EH (cell line): ENCODE measurements around the gene KIF26B.
"Not testable (repeated sequence)": the region's sequence is repeated elsewhere in the genome, so short reads cannot be mapped to it uniquely, and the experiment has no call there.

ENCODE experiments used
- DNase-seq: peaks from one replicate; pipeline ENCODE4 v3.0.0-alpha.2; 2015; ENCODE audit warnings: low read depth

Gene KIF26B

DNA sequence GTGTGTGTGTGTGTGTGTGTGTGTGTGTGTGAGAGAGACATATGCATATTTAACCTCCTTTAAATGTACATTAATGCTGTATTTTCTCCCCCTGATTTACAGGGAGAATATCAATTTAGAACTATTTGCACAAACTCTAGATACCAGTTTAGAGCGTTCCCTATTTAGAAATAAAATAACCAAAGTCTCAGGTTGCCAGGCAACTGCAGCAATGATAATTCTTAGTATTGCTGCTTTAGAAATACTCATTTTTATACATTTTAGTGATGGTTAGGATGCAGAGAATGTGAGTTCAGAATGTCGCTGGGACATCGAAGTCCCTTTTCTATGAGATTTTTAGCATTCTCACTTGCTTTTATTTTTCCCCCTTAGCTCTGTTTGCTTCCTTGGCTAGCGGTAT lies 497.3 kb downstream of the KIF26B start:
- no peak for DNase-seq

DNA sequence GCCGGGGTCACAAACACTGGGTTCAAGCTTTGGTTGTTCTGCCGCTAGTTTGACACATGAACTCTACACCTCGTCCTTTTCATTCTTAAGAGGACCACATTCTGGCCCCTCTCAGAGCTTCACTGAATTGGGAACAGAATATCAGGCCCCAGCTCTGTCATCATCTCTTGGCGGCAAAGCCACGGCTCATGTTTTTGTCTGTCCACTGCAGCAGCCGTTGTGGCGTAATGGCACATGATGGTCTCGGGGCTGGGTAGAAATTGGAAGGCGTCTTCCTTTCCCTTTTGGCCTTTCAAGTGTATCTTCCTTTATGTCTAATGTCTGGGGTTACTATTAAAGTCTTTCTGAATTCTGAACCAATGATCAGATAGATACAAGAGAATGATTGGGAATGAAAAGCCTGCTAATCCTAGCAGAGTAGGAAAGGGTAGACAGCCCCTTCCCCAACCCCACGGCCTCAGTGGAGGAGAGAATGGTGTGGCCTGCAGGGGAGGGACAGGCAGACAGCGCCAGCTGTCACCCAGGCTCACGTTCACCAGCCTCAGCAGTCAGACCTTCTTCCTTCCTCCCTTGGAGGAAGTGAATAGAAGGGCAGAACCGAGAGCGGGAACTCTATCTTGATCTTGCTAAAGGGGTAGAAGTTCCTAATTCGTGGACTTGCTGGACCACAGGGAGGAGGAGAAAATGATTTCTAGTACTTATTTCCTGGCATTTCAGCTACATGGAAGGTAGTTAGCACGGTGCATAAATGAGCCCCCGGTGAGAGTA lies 498.1 kb downstream of the KIF26B start:
- DNase-seq = no peak

DNA sequence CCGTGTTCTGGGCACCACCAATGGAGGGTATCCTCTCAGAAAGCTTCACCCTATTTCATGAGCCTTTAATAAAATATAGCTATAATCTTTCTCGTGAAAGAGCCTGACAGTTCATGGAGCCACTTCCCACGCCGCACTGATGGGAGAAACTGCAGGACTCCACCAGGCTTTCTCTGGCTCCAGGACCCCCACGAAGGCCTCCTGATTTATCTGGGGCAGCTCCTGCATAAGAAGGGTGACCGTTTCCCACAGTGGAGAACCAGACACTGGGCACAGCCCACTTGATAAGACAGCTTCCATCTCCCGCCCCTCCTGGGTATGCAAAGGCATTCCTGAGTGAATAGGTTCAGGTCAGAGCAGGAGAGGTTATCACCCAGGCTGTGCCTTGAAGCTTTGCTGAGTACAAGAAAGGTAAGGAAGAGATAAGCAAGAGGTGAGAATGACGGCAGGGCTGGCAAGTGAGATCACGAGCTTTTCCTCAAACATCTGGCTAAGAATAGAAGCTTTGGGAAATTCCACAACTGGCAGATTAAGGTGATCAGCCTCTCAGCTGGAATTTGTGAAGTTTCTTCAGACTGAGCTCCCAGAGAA lies 499.8 kb downstream of the KIF26B start:
- DNase-seq = no peak

DNA sequence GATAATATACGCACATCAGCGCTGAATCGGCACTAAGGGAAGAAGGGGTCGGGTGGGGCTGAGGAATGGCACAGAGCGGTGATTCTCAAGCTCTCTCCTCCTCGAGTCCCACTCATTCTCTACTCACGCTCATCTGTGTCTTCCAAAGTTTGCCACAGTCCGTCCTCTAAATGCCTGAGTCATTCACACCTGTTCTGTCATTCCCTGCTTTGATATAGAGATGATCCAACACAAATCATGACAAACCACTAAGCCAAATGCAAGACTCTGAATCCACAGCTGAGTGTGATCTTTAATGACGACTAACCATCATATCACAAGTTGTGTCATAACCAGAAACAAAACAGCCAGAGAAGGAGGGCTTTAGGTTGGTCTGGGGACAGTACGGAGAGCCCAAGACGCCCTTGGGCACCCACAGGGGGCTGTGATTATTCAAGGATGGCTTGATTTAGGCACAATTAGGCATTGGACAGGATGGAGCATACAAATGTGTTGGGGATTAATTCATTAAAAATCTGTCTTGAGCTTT lies 501.5 kb downstream of the KIF26B start:
- DNase-seq = no peak

DNA sequence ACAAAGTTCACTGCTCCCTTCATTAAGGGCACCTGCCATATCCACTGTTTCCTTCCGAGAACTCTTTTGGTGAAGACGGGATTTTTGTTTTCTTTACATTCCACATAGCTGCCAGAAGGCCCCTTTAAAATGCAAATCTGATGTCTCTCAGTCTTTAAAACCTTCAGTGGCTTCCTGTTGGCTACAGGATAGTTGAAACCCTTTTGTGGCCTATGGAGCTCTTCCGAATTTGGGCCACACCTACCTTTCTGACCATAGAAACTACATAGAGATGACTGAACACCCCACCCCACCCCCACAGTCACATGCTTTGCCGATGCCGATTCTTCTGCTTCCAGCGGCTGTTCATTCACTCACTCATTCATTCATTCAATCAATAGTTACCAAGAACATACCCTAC lies 502.6 kb downstream of the KIF26B start:
- DNase-seq = no peak

DNA sequence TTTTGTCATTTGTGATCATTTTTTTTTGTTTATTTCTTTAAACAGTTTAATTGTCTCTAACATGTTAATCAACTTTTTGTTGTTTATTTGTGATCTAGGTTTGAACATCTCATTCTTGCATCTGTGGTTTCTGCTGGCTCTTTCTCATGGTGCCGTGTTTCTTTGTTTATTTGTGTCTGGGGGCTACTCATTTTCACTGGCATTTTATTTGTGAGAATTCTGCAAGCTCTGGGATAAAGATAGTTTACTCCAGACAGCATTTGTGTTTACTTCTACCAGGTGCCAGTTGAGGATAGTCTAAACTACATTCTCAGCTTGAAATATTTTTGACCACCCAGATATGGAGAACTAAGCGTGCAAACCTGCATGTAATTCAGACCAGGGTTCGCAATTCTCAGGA lies 508.6 kb downstream of the KIF26B start:
- DNase-seq = no peak

DNA sequence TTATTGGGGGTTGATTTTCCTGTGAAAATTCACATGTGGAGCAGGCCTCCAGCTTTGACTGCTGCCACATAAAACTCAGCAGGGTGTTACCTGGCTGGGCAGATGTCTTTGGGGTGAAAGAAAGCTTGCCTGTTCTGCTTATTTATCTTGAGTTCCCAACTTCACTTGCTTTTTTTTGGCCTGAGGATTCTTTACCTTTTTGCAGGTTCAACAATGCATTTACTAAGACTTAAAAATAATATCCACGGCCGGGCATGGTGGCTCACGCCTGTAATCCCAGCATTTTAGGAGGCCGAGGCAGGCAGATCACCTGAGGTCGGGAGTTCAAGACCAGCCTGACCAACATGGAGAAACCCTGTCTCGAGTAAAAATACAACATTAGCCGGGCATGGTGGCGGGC lies 509.1 kb downstream of the KIF26B start:
- DNase-seq = no peak

DNA sequence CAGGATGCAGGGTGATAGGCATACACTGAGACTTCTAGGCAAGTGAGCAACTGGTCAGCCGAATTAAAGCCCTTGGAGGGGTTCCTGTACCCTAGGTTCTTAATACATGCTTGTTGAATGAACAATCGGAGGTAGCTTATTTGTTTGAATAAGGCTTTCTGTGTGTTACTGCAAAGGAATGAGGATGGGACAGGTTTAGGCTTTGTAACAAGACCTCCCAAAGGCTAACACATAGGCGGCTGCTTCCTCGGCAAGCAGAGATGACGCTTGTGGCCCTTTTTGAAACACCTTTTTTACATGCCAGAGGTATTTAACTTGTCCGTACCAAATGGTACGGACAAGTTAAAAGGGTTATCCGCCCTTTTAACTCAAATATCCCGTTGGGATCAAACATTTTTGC lies 511.6 kb downstream of the KIF26B start:
- no peak for DNase-seq

DNA sequence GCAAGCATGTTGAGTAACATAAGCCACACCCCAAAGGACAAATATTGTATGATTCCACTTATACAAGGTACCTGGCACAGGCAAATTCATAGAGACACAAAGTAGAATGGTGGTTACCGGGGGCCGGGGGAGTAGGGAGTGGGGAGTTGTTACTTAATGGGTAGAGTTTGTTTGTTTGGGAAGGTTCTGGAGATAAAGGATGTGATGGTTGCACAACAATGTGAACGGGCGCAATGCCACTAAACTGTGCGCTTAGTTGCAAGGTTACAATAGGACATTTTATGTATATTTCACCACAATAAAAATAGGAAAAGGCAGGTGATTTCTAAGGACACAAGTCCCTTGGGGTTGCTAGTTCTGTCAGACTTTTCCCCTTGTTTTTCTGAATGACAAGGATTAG lies 516.6 kb downstream of the KIF26B start:
- no peak for DNase-seq

DNA sequence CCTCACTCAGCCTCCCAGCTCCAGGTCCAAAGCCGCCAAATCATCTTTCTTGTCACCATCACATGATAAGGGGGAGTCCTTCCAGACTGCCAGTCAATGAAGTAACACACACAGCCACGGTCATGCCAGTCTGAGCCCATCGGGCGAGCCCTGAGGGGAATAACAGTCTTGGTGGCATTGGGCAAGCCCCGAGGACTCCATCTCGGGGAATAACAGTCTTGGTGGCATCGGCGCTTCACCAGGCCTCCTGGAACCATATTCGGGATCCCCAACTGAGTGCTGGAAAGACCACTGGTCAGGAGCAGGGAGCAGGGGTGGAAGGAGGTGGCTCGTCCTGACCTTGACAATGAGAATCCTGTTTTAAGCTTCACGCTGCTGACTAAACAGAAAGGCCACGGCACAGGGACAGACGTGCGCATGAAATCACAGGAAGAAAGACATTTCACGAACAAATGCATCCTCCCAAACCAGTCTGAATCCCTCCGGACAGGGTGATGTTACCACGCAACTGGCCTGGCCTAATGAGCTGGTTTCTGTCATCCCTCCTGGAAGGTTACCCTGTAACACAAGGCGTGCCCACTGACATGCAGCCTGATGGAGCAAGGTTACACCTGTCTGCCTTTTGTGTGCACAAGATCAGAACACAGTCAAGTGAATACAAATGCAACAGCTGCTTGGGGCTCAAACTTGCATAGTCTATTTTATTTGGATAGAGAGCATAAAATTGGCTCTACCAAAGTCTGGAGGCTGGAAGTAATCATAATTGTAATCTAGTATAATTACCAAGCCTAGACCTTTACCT lies 517.4 kb downstream of the KIF26B start:
- DNase-seq = no peak

DNA sequence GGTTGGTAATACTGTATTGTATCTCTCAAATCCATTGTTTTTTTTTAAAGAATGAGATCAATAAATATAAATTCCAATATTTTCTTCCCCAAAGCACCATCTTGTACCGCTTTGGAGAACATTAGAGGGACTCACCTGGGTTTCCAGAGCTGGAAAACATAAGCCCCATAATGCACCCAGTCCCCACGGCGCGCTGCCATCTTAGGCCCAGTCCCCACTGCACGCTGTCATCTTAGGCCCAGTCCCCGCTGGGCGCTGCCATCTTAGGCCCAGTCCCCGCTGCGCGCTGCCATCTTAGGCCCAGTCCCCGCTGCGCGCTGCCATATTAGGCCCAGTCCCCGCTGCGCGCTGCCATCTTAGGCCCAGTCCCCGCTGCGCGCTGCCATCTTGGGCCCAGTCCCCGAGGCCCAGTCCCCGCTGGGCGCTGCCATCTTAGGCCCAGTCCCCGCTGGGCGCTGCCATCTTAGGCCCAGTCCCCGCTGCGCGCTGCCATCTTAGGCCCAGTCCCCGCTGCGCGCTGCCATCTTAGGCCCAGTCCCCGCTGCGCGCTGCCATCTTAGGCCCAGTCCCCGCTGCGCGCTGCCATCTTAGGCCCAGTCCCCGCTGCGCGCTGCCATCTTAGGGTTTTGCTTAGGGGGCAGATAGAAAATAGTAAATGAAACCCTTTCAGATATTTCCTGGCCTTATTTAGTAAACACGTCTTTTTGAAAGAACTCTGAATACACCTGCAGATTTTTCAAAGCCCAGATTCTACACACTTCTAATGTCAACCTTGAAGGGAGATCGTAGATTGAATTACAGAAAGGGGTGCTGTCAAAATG lies 518.3 kb downstream of the KIF26B start:
- not testable (repeated sequence) for DNase-seq

DNA sequence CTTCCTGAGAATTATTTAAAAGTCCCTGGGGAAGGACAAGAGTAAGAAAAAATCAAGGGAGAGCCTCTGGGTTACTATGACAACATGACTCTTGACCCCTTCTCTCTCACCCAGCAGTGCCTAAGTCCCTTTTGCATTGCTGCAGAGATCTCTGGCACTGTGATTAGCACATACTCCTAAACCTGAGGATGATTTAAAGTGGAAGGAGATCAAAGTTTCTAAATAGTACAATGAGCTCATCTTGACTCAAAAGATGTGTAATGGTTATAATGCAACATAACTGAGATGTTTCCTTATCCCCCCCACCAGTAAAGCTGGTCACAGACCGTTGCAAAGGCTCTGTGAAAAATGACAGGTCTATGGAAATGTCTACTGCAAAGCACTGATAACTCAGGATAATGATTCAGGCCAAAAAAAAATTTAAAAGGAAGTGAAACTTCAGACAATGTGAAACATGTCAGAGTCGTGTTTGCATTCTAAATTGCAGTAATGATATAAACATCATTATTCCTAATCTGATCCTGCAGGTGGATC lies 519.2 kb downstream of the KIF26B start:
- DNase-seq = peak; percentile 21

DNA sequence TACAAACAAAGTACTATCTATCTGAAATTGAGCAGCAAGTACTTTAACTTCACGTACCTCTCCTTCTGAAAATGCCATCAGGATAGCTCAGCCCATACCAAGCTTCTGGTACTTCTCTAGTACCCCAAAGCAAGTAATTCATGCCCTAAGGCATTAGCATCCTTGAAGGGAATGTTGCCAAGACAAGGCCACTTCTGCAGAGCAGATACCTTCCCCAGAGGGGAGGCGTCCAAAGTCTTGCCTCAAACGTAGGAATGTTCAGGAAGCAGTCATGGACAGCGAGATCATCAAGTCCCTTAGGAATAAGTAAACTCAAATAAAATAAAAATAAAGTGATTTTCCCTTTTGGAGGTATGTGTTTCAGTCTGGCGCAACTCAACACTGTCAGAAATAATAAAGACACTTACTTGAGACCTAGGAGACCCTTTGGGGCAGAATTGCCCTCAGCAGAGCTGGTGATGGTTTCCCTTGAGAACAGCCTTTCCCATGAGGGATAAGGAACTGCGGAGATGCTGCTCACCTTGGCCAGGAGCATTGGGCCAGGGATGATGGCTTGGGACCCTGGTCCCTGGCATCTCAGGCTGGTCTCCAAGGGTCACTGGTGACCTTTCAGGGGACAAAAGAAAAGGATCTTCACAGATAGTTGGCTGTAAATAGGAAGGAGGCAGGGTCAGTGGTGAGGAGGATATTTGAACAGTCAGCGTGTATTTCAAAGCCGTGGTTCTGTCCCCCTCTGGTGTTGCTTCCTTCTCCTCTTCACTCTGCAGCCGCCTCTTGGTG lies 522.9 kb downstream of the KIF26B start:
- peak; percentile 66 for DNase-seq

DNA sequence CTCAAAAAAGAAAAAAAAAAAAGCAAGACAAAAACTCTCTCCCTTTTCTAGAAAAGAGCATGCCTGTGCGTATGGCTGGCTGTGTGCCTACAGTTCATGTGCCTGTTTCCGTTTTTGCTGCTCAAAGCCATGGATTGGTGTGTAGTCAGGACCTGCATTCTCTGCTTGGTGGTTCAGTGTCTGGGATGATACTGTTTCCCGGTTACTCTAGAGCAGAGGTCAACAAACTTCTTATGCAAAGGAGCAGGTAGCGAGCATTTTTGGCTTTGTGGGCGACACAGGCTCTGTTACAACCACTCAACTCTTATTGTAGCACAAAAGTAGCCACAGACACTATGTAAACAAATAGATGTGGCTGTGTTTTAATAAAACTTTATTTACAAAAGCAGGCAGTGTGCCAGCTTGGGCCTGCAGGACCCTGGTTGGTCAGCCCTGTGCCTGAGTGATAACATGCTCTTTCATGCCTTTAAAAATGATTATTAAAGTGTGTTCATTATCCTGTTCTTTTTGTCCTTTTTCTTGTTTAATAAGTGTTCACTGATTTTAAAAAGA lies 524.2 kb downstream of the KIF26B start:
- no peak for DNase-seq

DNA sequence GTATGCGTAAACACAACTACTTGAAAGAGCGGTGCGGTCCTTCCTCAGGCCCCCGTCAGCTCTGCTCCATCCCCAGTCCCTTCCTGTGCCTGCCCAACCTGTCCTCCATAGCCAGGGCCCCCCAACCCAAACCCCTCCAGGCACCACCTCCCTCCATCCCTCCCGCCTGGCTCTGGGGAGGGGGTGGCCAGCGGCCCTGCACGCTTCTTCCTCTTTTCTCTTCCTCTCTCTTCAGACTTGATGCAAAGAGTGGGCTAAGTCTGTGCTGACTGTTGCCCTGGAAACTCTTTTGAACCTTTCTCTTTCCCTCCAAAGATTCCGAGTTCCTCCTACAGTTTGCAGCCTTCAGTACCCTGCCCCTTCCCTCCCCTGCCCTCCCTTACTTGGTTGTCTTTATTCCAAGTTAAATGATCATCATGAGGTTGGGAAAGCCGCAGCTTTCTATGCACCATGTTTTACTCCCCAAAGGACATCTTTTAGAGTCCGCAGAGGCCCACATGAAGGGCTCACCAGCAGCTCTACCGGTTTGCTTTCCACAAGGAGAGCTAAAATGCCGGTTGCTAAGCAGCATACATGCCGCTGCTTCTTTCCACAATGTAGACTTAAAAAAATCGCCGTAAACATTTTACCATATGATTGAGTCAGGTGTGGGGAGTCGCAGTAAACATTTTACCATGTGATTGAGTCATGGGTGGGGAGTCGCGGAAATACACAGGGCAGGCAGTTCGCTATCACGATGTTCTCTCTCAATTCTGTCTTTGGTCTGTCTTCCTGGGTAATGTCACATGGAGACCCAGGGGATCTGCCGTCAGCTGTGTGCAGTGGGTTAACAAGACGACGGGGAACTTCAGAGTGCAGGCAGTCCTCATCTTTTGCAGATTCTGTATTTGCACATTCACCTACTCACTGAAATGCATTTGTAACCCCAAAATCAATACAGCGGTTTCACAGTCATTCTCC lies 525.3 kb downstream of the KIF26B start:
- no peak for DNase-seq

DNA sequence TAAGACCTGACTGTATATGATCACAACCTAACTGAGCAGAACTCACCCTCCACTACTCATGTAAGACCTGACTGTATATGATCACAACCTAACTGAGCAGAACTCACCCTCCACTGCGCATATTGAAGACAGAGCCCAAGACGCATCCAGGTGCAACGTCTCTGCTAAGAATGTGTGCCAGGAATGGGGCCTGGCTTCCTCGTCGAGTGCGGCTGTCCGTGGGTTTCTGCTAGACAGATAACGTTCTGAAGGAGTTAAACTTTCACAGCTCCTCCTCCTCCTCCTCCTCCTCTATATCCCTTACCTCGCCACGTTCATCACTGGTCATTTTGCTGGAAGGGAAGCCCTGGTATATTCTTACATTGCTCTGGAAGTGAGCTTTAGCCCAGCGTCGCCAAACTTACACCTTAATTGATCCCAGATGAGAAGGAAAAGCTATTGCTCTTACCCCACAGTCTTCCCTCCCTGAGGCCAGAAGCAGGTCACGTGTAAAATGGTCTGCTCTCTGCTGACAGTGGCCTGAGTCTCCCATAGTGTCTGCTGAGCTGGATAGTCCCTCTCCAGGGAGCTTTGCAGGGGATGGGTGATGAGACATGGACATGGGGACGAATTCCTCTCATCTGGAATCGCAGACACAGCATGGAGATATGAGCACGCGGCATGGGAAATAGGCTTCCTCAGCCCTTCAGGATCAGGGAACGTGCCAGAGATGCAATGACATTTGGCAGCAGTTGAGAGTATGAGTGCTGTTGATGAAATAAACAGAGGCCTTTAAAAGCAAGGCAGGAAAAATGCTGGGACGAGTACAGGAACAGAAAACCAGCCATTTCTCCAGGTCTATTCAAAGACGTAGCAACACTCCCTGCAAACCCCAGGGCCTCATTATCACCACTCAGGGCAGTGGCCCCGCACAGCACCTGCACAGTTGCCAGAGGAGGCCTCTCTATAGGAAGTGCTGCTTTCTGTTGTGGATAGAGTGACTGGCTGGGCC lies 528.1 kb downstream of the KIF26B start:
- peak; percentile 35 for DNase-seq

DNA sequence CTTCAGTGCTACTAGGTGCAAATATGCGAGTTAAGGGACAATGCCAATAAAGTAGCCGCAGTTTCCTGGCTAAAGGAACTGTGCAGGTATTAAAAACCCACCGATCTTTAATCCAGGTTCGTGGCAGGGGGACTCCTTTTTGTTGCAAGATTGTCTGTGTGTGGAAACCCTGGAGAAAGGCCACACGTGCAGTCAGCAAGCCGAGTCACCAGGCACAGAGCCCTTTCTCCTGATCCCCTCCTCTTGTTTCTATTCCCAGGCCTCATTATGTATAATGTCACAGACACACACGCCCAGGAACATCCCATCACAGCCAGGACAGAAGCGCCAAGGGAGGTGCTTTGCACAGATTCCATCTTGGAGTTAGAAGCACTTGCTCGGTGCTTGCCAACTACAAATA lies 528.9 kb downstream of the KIF26B start:
- DNase-seq = no peak

DNA sequence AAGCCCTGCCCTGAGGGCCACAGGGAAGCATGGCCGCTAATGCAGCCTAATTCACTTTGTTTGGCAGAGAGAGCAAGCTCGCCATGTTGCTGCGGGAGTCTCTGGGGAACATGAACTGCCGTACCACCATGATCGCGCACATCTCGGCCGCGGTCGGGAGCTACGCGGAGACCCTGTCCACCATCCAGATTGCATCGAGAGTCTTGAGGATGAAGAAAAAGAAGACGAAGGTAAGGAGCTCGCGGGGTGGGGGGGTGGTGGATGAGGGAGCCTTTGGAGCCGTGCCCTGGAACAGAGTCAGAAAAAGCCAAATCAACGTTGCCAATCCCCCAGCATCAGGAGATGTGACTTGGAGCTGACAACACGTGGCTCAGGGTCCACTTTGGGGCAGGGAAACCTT lies 529.4 kb downstream of the KIF26B start:
- DNase-seq = no peak
